ENCODE data around the gene AP4S1.
"Not testable (repeated sequence)": the region's sequence is repeated elsewhere in the genome, so short reads cannot be mapped to it uniquely, and the experiment has no call there.

The AP4S1 gene

GRCh38 chr14:31057701-31058364 lies 32.4 kb downstream of the AP4S1 start:
- no peaks in the 10 kb centered on the region; the same call in 1 of the 2 replicates for H4K20me1 ChIP-seq (ENCODE audit: insufficient read depth, low read length)
- H3K9ac ChIP-seq (ENCODE audit: low read depth, low read length): no peak overlapping the region
- no peaks in the 10 kb centered on the region for H3K9me3 ChIP-seq (ENCODE audit: insufficient read depth, low read length, severe bottlenecking)
- H2AFZ ChIP-seq (ENCODE audit: low read depth, low read length): no peak overlapping the region
- H3K27ac ChIP-seq (ENCODE audit: low read length): no peak overlapping the region
- no peaks in the 10 kb centered on the region for H3K79me2 ChIP-seq (ENCODE audit: insufficient read depth, low read length)
- H3K27me3 ChIP-seq (ENCODE audit: insufficient read depth, low read length, poor library complexity): no peaks in the 10 kb centered on the region
- no peak overlapping the region for H3K4me3 ChIP-seq (ENCODE audit: low read depth in 1 of 2, low read length in 2 of 2)
- no peaks in the 10 kb centered on the region for H3K36me3 ChIP-seq (ENCODE audit: insufficient read depth, low read length)
- H3K4me1 ChIP-seq (ENCODE audit: insufficient read depth, low read length): no peaks in the 10 kb centered on the region
- no peak for DNase-seq
- ATAC-seq (ENCODE audit: insufficient read depth, low read depth): no peak
- TF ChIP-seq EZH2 (IDR thresholded peaks at IDR 0.05; ENCODE audit: borderline replicate concordance, low read depth, low read length, severe bottlenecking) (no peak), CTCF (IDR thresholded peaks at IDR 0.05; ENCODE audit: borderline replicate concordance, extremely low read depth, low read length, poor library complexity, severe bottlenecking) (no peak)
- H3K4me2 ChIP-seq (ENCODE audit: insufficient read depth, low read length): no peak overlapping the region

GRCh38 chr14:31059152-31059924 lies 33.9 kb downstream of the AP4S1 start:
- Histone ChIP-seq H3K79me2 (ENCODE audit: insufficient read depth, low read length) (no peaks in the 10 kb centered on the region), H3K9ac (ENCODE audit: low read depth, low read length) (no peak overlapping the region), H3K27me3 (ENCODE audit: insufficient read depth, low read length, poor library complexity) (no peaks in the 10 kb centered on the region), H3K27ac (ENCODE audit: low read length) (no peak overlapping the region), H3K4me2 (ENCODE audit: insufficient read depth, low read length) (no peak overlapping the region), H4K20me1 (ENCODE audit: insufficient read depth, low read length) (no peaks in the 10 kb centered on the region), H3K9me3 (ENCODE audit: insufficient read depth, low read length, severe bottlenecking) (no peaks in the 10 kb centered on the region), H3K36me3 (ENCODE audit: insufficient read depth, low read length) (no peaks in the 10 kb centered on the region), H2AFZ (ENCODE audit: low read depth, low read length) (no peak overlapping the region), H3K4me3 (ENCODE audit: low read depth in 1 of 2, low read length in 2 of 2) (no peak overlapping the region), H3K4me1 (ENCODE audit: insufficient read depth, low read length) (no peaks in the 10 kb centered on the region)
- DNase-seq (no peak), ATAC-seq (ENCODE audit: insufficient read depth, low read depth) (peak; percentile 54; the same call in 2 of the 3 replicates)
- TF ChIP-seq EZH2 (IDR thresholded peaks at IDR 0.05; ENCODE audit: borderline replicate concordance, low read depth, low read length, severe bottlenecking): no peak
- no peak for TF ChIP-seq CTCF (IDR thresholded peaks at IDR 0.05; ENCODE audit: borderline replicate concordance, extremely low read depth, low read length, poor library complexity, severe bottlenecking)

DNA sequence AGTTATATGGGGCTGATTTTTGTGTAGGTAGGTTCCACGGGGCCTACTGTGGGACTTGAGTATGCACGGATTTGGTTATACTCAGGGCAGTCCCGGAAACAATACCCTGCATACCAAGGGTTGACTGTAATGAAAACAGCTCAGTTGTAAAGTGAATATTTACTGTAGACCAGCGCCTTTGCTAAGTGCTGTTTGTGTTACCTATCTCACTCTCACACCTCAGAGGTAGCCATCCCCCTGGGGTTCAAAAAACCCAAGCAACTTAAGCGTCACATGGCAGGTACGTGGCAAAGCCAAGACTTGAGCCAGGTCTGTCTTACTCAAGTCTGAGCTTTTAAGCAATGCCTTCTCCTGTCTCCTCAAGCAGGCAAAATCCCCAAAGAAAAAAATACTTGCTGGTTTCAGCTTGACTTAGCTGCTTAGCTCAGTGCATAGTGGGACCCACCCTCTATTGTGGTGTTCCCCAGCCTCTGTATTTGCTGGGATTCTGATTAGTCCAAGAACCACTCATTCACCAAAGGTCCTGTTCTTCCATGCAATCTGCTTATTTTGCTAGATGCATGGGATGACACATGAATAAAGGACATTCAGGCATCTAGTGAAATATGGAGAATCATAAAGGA lies 34.9 kb downstream of the AP4S1 start:
- no peak for TF ChIP-seq EZH2 (IDR thresholded peaks at IDR 0.05; ENCODE audit: borderline replicate concordance, low read depth, low read length, severe bottlenecking)
- TF ChIP-seq CTCF (IDR thresholded peaks at IDR 0.05; ENCODE audit: borderline replicate concordance, extremely low read depth, low read length, poor library complexity, severe bottlenecking): no peak
- H3K4me2 ChIP-seq (ENCODE audit: insufficient read depth, low read length): no peak overlapping the region
- no peaks in the 10 kb centered on the region for H3K9me3 ChIP-seq (ENCODE audit: insufficient read depth, low read length, severe bottlenecking)
- no peak overlapping the region for H3K4me3 ChIP-seq (ENCODE audit: low read depth in 1 of 2, low read length in 2 of 2)
- no peak overlapping the region for H3K9ac ChIP-seq (ENCODE audit: low read depth, low read length)
- H3K36me3 ChIP-seq (ENCODE audit: insufficient read depth, low read length): no peaks in the 10 kb centered on the region
- no peaks in the 10 kb centered on the region for H3K27me3 ChIP-seq (ENCODE audit: insufficient read depth, low read length, poor library complexity)
- H4K20me1 ChIP-seq (ENCODE audit: insufficient read depth, low read length): no peaks in the 10 kb centered on the region
- no peaks in the 10 kb centered on the region for H3K79me2 ChIP-seq (ENCODE audit: insufficient read depth, low read length)
- H2AFZ ChIP-seq (ENCODE audit: low read depth, low read length): no peak overlapping the region
- no peak for ATAC-seq (ENCODE audit: insufficient read depth, low read depth)
- DNase-seq: no peak
- H3K4me1 ChIP-seq (ENCODE audit: insufficient read depth, low read length): no peaks in the 10 kb centered on the region
- H3K27ac ChIP-seq (ENCODE audit: low read length): no peak overlapping the region

DNA sequence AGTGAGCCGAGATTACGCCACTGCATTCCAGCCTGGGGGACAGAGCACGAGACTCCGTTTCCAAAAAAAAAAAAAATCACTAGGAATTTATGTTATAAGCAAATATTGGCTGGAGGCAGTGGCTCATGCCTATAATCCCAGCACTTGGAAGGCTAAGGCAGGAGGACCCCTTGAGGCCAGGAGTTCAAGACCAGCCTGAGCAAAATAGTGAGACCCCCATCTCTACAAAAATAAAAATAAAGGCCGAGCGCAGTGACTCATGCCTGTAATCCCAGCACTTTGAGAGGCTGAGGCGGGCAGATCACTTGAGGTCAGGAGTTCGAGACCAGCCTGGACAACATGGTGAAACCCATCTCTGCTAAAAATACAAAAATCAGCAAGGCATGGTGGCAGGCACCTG lies 37.5 kb downstream of the AP4S1 start:
- not testable (repeated sequence) for H3K4me3 ChIP-seq (ENCODE audit: low read depth in 1 of 2, low read length in 2 of 2); H2AFZ ChIP-seq (ENCODE audit: low read depth, low read length); H3K9me3 ChIP-seq (ENCODE audit: insufficient read depth, low read length, severe bottlenecking); DNase-seq; H3K79me2 ChIP-seq (ENCODE audit: insufficient read depth, low read length); H3K36me3 ChIP-seq (ENCODE audit: insufficient read depth, low read length); H3K4me2 ChIP-seq (ENCODE audit: insufficient read depth, low read length); H3K9ac ChIP-seq (ENCODE audit: low read depth, low read length); H3K27me3 ChIP-seq (ENCODE audit: insufficient read depth, low read length, poor library complexity); H4K20me1 ChIP-seq (ENCODE audit: insufficient read depth, low read length); H3K27ac ChIP-seq (ENCODE audit: low read length); ATAC-seq (ENCODE audit: insufficient read depth, low read depth); H3K4me1 ChIP-seq (ENCODE audit: insufficient read depth, low read length)
